Heart left ventricle (tissue), 16 donors: Measurements from ENCODE around the gene SELENOF. TPM values are rescaled to one million over a fixed set of nuclear protein-coding genes. Genes with fewer than 3 reads are reported as not detected.

Experiments used
- ATAC-seq, 4 donors: fragments of 200-7000 bp; cut with Tn5 transposase; one replicate each; pipeline ENCODE4 v1.9.1; 2020 to 2022; ENCODE audit warnings: moderate library complexity in 4 of 4, mild to moderate bottlenecking in 3 of 4, moderate number of reproducible peaks in 1 of 4
- DNase-seq, 5 donors: peaks; one replicate each; pipeline ENCODE4 v3.0.0-alpha.2; 2020
- H3K27ac ChIP-seq, 12 donors: fragments of 200-600 bp; sonication (generic) in 4 of 12; one replicate each; pipeline versions ENCODE4 v1.5.0 to v1.8.0; 2016 to 2022; ENCODE audit warnings: mild to moderate bottlenecking in 2 of 12
- H3K27me3 ChIP-seq, 9 donors: fragments of 200-600 bp; sonication (generic) in 2 of 9; one replicate each; pipeline versions ENCODE4 v1.5.1 to v1.8.0; 2016 to 2022; ENCODE audit warnings: mild to moderate bottlenecking in 3 of 9
- H3K36me3 ChIP-seq, 9 donors: fragments of 200-600 bp; sonication (generic) in 2 of 9; one replicate each; pipeline versions ENCODE4 v1.5.0 to v1.8.0; 2018 to 2022; ENCODE audit warnings: mild to moderate bottlenecking in 2 of 9
- H3K4me1 ChIP-seq, 12 donors: fragments of 200-600 bp; sonication (generic) in 4 of 12; one replicate each; pipeline versions ENCODE4 v1.5.0 to v1.8.0; 2016 to 2022; ENCODE audit warnings: mild to moderate bottlenecking in 3 of 12
- H3K4me3 ChIP-seq, 12 donors: fragments of 200-600 bp; sonication (generic) in 4 of 12; one replicate each; pipeline versions ENCODE4 v1.5.0 to v1.8.0; 2017 to 2022; ENCODE audit warnings: mild to moderate bottlenecking in 9 of 12, moderate library complexity in 4 of 12
- H3K9me3 ChIP-seq, 12 donors: fragments of 200-600 bp; sonication (generic) in 4 of 12; one replicate each; pipeline versions ENCODE4 v1.5.0 to v1.8.0; 2016 to 2022; ENCODE audit warnings: mild to moderate bottlenecking in 1 of 12
- POLR2A ChIP-seq, 2 donors: fragments of 450-650 bp; IDR thresholded peaks; one replicate each; pipeline ENCODE4 v1.6.1; 2017; ENCODE audit warnings: antibody characterized with exemption in 2 of 2, mild to moderate bottlenecking in 2 of 2, moderate library complexity in 2 of 2
- WGBS, 4 donors: extraction: QIAGEN DNeasy Blood & Tissue Kit in 2 of 4; methylation state at CpG; one replicate each; pipeline versions ENCODE4 v1.1.5 to v1.1.7; 2013 to 2018; 5-methylcytosine and 5-hydroxymethylcytosine counted together
- intact Hi-C, 10 donors: fragments of 100-400 bp; cut with DNase I; formaldehyde crosslinking; loops; one replicate each; pipeline versions ENCODE4 v1.11.1 to v1.14.2; 2022
- polyA plus RNA-seq, 2 donors: library from polyadenylated mRNA; stranded (reverse); fragments of 200-250 nt; gene quantifications; one replicate each; pipeline ENCODE4 v1.2.3, GENCODE V29; 2013
- total RNA-seq, 9 donors: library from RNA; depleted of rRNA in 2 of 9; stranded (reverse); fragments of >200 nt in 2 of 9; fragmentation: NEBNext Ultra II Directional in 3 of 9; extraction: Animal tissue kit (Norgen Biotek cat#: 25700) in 3 of 9; gene quantifications; one replicate each; pipeline versions ENCODE4 v1.1.0 to v1.2.4, GENCODE V29; 2016 to 2023
- TF ChIP-seq, protein P1 (sequence below), 12 donors: fragments of 200-600 bp; sonication (generic) in 4 of 12; IDR thresholded peaks; one replicate each; pipeline versions ENCODE4 v1.5.0 to v1.8.0; 2018 to 2022; ENCODE audit warnings: antibody characterized with exemption in 12 of 12, mild to moderate bottlenecking in 5 of 12
- donor health status: ischemic (EF 13 %, LVEDD 7.1; RV severe dilation, severe dysfunction).
- donor health status: healthy with polysubstance abuse.
- donor health status: DM: no; HTN: yes; CAD: no.
- donor health status: DM: no; HTN: no; CAD: no.
- donor health status: ischemic (EF 25% LVEDD 6.9; RV normal size, moderate dysfunction).
- donor health status: ischemic (EF 25% LVEDD 5.7; RV mildly dilated, moderate dysfunction).
- donor health status: healthy.
- donor health status: DM: yes; HTN: yes; CAD: no.
- donor health status: ischemic (EF 35%, LVEDD 5.7; RV mildly dilated, moderate dysfunction).
- donor health status: nonischemic (EF 11% LVEDD 7.7; RV severe dilation, severe dysfunction).
- donor health status: DM: yes; HTN: yes; CAD: no.
- donor health status: PGD.
- donor health status: ischemic (EF 29% LVEDD 5.4; RV normal size, mild dysfunction).
- donor health status: nonischemic (EF 23%, LVEDD 6.1; RV moderate dilation, normal function).

Gene SELENOF
- total and polyA plus RNA-seq, 11 donors = 46.8 to 125 (median 76.1) TPM

DNA sequence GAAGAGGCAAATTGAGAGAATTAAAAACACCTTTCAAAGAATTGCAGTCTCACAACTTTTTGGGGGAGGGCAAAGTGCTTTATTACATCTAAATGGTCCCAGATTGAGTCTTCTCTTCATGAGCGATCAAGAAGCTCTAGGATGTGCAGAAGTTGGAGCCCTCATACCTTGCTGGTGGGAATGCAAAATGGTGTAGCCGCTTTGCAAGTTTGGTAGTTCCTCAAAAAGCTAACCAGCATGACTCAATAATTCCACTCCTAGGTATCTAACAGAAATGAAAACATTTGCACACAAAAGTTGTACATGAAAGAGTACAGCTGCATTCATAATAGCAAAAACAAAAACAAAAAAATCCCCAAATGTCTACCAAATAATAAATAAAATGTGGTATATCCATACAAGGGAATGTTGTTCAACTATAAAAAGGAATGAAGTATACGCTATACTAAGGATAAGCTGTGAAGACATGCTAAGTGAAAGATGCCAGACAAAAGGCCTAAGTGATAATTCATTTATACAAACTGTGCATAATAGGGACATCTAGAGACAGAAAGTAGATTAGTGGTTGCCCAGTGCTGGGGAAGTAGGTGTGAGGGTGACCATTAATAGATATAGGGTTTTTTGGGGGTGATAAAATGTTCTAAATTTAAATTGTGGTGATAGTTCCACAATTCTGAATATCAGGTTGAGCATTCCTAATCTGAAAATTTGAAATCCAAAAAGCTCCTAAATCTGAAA, 55.2 kb downstream of the SELENOF start:
- H3K4me1 ChIP-seq = no peaks in the 10 kb centered on the region
- ATAC-seq = no peak
- H3K9me3 ChIP-seq = no peaks in the 10 kb centered on the region
- H3K27ac ChIP-seq = no peak overlapping the region
- no peaks in the 10 kb centered on the region for H3K27me3 ChIP-seq
- intact Hi-C loops = no loop called here
- WGBS, 4 donors = 93 to 96% (median 96%) methylated on average over 3 of the region's 3 CpGs
- H3K4me3 ChIP-seq = no peak overlapping the region
- no peak for DNase-seq
- TF ChIP-seq, protein P1, sequence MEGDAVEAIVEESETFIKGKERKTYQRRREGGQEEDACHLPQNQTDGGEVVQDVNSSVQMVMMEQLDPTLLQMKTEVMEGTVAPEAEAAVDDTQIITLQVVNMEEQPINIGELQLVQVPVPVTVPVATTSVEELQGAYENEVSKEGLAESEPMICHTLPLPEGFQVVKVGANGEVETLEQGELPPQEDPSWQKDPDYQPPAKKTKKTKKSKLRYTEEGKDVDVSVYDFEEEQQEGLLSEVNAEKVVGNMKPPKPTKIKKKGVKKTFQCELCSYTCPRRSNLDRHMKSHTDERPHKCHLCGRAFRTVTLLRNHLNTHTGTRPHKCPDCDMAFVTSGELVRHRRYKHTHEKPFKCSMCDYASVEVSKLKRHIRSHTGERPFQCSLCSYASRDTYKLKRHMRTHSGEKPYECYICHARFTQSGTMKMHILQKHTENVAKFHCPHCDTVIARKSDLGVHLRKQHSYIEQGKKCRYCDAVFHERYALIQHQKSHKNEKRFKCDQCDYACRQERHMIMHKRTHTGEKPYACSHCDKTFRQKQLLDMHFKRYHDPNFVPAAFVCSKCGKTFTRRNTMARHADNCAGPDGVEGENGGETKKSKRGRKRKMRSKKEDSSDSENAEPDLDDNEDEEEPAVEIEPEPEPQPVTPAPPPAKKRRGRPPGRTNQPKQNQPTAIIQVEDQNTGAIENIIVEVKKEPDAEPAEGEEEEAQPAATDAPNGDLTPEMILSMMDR (IDR thresholded peaks at IDR 0.05) = no peak
- no peak for TF ChIP-seq POLR2A (IDR thresholded peaks at IDR 0.05)
- H3K36me3 ChIP-seq = peaks cover 0 to 20% (median 5%) of the 10 kb centered on the region in 9 donors

DNA sequence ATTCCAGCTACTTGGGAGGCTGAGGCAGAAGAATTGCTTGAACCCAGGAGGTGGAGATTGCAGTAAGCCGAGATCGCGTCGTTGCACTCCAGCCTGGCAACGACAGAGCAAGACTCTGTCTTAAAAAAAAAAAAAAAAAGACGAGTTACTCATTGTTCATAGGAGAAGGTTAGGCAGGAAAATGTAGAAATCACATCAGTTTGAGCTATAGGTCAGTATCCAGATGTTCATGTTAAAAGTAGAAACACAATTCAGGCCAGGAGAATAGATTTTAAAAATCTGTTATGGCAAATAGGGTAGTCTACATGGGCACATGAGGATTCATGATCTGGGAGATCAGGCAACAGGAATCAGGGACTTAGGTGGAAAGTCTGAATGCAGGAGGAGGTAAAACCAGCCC, 57.7 kb downstream of the SELENOF start:
- DNase-seq (no peak), ATAC-seq (no peak)
- no peaks in the 10 kb centered on the region for H3K4me1 ChIP-seq
- H3K27ac ChIP-seq = no peak overlapping the region
- no peaks in the 10 kb centered on the region for H3K9me3 ChIP-seq
- no peak overlapping the region for H3K4me3 ChIP-seq
- peaks cover 0 to 3% (median 0%) of the 10 kb centered on the region in 9 donors for H3K36me3 ChIP-seq
- no peak for TF ChIP-seq POLR2A (IDR thresholded peaks at IDR 0.05)
- TF ChIP-seq, protein P1 (IDR thresholded peaks at IDR 0.05) = no peak
- intact Hi-C loops = no loop called here
- 89 to 93% (median 90%) methylated on average over 6 of the region's 6 CpGs for WGBS, 4 donors
- H3K27me3 ChIP-seq = no peaks in the 10 kb centered on the region

DNA sequence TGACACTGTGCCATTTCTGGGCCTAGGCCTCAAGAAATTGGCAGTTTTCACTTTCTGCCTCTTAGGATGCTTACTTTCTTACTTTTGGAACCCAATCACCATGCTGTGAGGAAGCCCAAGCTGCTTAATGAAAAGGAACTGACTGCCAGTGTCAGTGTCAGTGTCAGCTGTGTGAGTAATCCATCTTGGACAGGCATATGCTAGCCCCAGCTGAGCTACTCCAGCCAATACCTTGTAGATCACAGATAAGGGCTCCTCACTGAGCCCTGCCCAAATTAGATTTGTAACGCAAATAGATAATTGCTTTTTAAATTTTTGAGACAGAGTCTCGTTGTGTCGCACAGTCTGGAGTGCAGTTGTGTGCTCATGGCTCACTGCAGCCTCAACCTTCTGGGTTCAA, 59.6 kb downstream of the SELENOF start:
- Histone ChIP-seq H3K4me3 (no peak overlapping the region), H3K4me1 (no peaks in the 10 kb centered on the region), H3K27me3 (no peaks in the 10 kb centered on the region), H3K9me3 (no peaks in the 10 kb centered on the region), H3K36me3 (no peaks in the 10 kb centered on the region), H3K27ac (no peak overlapping the region)
- WGBS, 4 donors = 92 to 100% (median 94%) methylated on average over 3 of the region's 3 CpGs
- no peak for DNase-seq
- intact Hi-C loops = no loop called here
- TF ChIP-seq, protein P1 (IDR thresholded peaks at IDR 0.05) = no peak
- TF ChIP-seq POLR2A (IDR thresholded peaks at IDR 0.05) = no peak
- ATAC-seq = no peak

DNA sequence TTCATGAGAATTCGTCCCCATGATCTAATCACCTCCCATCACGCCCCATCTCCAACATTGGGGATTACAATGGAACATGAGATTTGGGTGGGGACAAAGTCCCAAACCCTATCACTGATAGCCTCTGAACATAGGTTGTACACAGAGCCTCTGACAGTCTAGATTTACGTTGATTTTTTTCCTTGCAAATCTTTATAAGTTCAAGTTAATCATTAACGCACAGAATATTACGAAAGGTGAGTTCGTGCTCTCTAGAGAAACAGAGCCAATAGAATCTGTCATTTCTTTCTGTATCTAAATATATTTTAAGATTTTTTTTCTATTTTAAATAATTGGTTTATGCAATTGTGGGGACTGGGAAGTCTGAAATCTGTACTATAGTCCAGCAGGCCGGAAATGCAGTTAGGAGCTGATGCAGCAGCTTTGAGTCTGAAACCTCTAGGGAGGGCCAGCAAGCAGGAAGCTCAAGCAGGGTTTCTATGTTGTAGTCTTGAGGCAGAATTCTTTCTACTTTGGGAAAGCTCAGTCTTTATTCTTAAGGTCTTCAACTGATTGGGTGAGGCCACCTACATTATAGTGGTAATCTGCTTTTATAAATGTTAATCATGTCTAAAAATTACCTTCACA, 61.0 kb downstream of the SELENOF start:
- 82 to 88% (median 86%) methylated on average over 7 of the region's 7 CpGs for WGBS, 4 donors
- H3K36me3 ChIP-seq = no peaks in the 10 kb centered on the region
- H3K27ac ChIP-seq = no peak overlapping the region
- intact Hi-C loops = no loop called here
- H3K27me3 ChIP-seq = no peaks in the 10 kb centered on the region
- DNase-seq (no peak), ATAC-seq (no peak)
- no peaks in the 10 kb centered on the region for H3K9me3 ChIP-seq
- H3K4me3 ChIP-seq = no peak overlapping the region
- no peak for TF ChIP-seq POLR2A (IDR thresholded peaks at IDR 0.05)
- TF ChIP-seq, protein P1 (IDR thresholded peaks at IDR 0.05) = no peak
- H3K4me1 ChIP-seq = no peaks in the 10 kb centered on the region
